HG03039 (cell line): ENCODE measurements around the gene TBC1D14.
"Not testable (repeated sequence)": the region's sequence is repeated elsewhere in the genome, so short reads cannot be mapped to it uniquely, and the experiment has no call there.

Experiments
- ATAC-seq: cut with Tn5 transposase; IDR thresholded peaks from one replicate; pipeline ENCODE4 v1.9.1; 2021; ENCODE audit warnings: mild to moderate bottlenecking, moderate library complexity; ENCODE audit not compliant: unreplicated experiment

TBC1D14 gene

DNA sequence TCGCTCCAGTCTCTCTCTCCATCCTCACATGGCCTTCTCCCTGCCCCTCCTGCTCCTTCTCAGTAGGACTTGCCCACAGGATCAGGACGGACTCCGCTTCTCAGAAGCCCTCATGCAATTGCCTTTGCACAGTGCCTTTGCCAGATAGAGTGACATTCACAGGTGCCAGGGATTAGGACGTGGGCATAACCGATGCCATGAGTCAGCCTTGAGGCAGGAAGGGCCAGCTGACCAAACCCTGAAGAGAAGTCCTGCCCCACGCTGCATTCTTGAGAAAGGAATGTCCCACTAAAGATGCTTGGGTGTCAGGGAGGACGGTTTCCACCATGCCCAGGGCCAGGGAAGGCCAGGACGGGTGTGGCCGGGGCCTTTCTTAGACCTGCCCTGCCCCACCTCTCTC is 164.8 kb downstream of the TBC1D14 start:
- no peak for ATAC-seq

DNA sequence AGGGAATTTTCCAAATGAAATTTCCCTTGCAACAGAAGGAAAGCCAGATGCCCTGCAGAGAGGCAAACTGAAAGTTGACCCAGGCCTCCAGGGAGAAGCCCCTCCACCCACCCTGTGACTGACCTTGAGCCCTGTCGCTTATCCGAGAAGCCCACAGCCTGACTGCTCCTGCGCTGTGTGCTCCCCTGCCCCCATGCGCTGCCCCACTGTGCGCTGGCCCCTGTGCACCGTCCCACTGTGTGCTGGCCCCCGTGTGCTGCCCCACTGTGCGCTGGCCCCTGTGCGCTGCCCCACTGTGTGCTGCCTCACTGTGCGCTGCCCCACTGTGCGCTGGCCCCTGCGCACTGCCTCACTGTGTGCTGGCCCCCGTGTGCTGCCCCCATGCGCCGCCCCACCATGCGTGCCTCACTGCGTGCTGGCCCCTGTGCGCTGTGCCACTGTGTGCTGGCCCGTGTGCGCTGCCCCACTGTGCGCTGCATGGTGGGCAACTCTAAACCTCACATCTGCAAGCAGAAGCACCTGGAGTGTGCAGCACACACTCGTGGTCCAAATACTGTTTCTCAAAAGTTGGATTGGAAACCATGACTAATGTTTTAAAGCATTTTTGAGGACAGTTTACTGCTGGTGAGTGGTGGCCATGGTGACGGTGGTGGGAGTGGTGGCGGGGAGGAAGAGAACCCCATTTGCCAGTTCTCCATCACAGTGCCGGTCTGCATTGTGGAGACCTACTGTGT is 166.5 kb downstream of the TBC1D14 start:
- ATAC-seq = no peak

DNA sequence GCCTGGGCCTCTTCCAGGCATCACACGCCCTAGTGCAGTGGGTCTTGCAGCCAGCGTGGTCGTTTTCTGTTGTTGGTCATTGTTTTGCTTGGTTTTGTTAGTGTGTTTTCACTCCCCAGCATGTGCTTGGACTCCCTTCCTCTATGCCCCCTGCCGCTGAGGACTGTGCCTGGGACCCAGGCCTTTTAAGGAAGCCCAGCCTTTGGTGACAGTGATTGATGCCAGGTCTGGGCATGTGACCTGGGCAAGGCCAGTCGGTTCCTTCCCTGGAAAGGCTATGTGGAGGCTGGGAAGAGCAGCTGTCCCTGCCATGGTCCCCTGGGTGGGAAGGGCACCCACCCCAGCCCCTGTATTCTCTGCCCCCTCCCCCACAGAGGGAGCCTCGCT is 167.1 kb downstream of the TBC1D14 start:
- no peak for ATAC-seq

DNA sequence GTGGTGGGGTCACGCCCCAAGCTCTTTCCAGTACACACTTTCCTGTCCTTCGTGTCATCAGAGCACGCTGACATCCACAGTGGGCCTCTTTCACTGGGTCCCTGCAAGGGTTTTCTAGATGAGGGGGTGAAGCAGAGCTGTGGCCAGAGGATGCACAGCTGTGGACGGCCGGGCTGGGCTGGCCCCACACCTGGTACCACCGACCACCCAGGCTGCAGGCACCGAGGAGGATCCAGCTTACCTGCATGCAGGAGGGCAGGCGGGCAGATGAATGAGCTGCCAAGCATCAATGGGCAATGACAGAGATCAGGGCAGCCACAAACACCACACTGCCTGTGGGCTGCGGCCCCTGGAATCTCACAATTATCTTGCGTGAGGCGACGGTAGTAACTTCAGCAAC is 167.7 kb downstream of the TBC1D14 start:
- ATAC-seq = no peak

DNA sequence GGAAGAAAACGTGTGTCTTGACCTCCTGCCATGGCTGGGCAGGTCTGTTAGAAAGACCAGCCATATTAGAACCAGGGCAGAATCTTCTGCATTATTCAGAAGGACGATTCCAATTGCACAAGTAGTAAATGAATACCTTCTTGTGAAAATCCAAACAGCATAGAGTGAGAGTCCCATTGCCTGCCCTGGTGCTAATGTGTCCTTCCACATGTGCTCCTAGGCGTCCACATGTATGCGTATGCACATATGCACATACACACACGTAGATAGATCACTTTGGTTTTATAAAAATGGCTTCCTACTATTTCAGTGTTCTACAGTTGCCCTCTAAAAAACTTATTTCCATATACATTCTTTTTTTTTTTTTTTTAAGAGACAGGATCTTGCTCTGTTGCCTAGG is 168.4 kb downstream of the TBC1D14 start:
- no peak for ATAC-seq

DNA sequence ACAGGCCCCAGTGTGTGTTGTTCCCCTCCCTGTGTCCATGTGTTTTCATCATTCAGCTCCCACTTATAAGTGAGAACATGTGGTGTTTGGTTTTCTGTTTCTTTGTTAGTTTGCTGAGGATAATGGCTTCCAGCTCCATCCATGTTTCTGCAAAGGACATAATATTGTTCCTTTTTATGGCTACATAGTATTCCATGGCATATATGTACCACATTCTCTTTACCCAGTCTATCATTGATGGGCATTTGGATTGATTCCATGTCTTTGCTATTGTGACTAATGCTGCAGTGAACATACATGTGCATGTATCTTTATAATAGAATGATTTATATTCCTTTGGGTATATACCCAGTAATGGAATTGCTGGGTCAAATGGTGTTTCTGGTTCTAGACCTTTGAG is 169.9 kb downstream of the TBC1D14 start:
- not testable (repeated sequence) for ATAC-seq

- ATAC-seq = not testable (repeated sequence)
Observed at GRCh38 chr4:7079909-7080308, 170.3 kb downstream of the TBC1D14 start.
